Adrenal gland (tissue), 12 donors: ENCODE data around the gene NCKAP5L. TPM values are rescaled to one million over a fixed set of nuclear protein-coding genes. Genes with fewer than 3 reads are reported as not detected.

Experiments used
- DNase-seq, 7 donors: peaks; one replicate each; pipeline ENCODE4 v3.0.0-alpha.2; 2019 to 2020
- H3K27ac ChIP-seq, 5 donors: fragments of 200-600 bp; sonication (generic) in 4 of 5; 1 replicate in 3 of 5; 2 replicates in 2 of 5; pipeline versions ENCODE4 v1.5.1 to v1.8.0; 2016 to 2020; ENCODE audit warnings: mild to moderate bottlenecking in 1 of 5
- H3K27me3 ChIP-seq: fragments of 200-600 bp; 2 replicates; pipeline ENCODE4 v1.8.0; 2021
- H3K36me3 ChIP-seq, 2 donors: fragments of 200-600 bp; replicated peaks in 1 of 2; 1 replicate in 1 of 2; 2 replicates in 1 of 2; pipeline versions ENCODE4 v1.5.1 to v1.8.0; 2018 to 2022
- H3K4me1 ChIP-seq, 2 donors: fragments of 200-600 bp; replicated peaks in 1 of 2; 1 replicate in 1 of 2; 2 replicates in 1 of 2; pipeline versions ENCODE4 v1.5.1 to v1.8.0; 2018 to 2021
- H3K4me3 ChIP-seq, 4 donors: fragments of 200-600 bp; sonication (generic) in 3 of 4; one replicate each; pipeline ENCODE4 v1.5.1; 2016 to 2018
- H3K9me3 ChIP-seq, 3 donors: fragments of 200-600 bp; sonication (generic) in 1 of 3; replicated peaks in 1 of 3; 1 replicate in 2 of 3; 2 replicates in 1 of 3; pipeline versions ENCODE4 v1.5.1 to v1.8.0; 2016 to 2021
- POLR2A ChIP-seq, 2 donors: fragments of 450-650 bp; IDR thresholded peaks; one replicate each; pipeline ENCODE4 v1.6.1; 2017; ENCODE audit warnings: antibody characterized with exemption in 2 of 2, mild to moderate bottlenecking in 2 of 2, moderate library complexity in 1 of 2
- WGBS, 4 donors: extraction: QIAGEN DNeasy Blood & Tissue Kit in 2 of 4; methylation state at CpG; one replicate each; pipeline versions ENCODE4 v1.1.5 to v1.1.7; 2013 to 2017; 5-methylcytosine and 5-hydroxymethylcytosine counted together
- intact Hi-C, 2 donors: fragments of 100-400 bp; cut with DNase I; formaldehyde crosslinking; loops; one replicate each; pipeline versions ENCODE4 v1.14.1 to v1.15.0; 2022 to 2023
- polyA plus RNA-seq, 3 donors: library from polyadenylated mRNA; stranded (reverse); fragments of 200-250 nt in 2 of 3; fragments of 350-450 nt in 1 of 3; fragmentation: Illumina TruSeq in 1 of 3; extraction: RNeasy Lipid Tissue Mini Kit (QIAGEN cat#74804) in 1 of 3; gene quantifications; one replicate each; pipeline ENCODE4 v1.2.3, GENCODE V29; 2013 to 2014
- total RNA-seq, 9 donors: library from RNA; depleted of rRNA in 4 of 9; stranded (reverse); fragments of >200 nt in 4 of 9; fragments of 120-200 nt in 1 of 9; fragmentation: NEBNext Ultra II Directional in 1 of 9; extraction: Animal tissue kit (Norgen Biotek cat#: 25700) in 1 of 9; gene quantifications; one replicate each; pipeline versions ENCODE4 v1.1.0 to v1.2.4, GENCODE V29; 2013 to 2023
- TF ChIP-seq, protein P1 (sequence below), 6 experiments: fragments of 450-650 bp in 4 of 6; fragments of 200-600 bp in 2 of 6; sonication (generic) in 1 of 6; IDR thresholded peaks; 1 replicate in 5 of 6; 2 replicates in 1 of 6; pipeline versions ENCODE4 v1.5.1 to v1.8.0; 2016 to 2021; ENCODE audit warnings: antibody characterized with exemption in 6 of 6, mild to moderate bottlenecking in 2 of 6, moderate library complexity in 1 of 6
- donor health status: healthy with polysubstance abuse.
- donor health status: Bipolar disorder and iron deficiency.
- donor health status: DM: yes; HTN: yes; CAD: no.
- donor health status: DM: no; HTN: no; CAD: no.
- donor health status: DM: no; HTN: no; CAD: no.
- donor health status: DM: yes; HTN: yes; CAD: no.

Gene NCKAP5L
- total and polyA plus RNA-seq, 12 donors, result 5.5 to 143 (median 38.4) TPM

DNA sequence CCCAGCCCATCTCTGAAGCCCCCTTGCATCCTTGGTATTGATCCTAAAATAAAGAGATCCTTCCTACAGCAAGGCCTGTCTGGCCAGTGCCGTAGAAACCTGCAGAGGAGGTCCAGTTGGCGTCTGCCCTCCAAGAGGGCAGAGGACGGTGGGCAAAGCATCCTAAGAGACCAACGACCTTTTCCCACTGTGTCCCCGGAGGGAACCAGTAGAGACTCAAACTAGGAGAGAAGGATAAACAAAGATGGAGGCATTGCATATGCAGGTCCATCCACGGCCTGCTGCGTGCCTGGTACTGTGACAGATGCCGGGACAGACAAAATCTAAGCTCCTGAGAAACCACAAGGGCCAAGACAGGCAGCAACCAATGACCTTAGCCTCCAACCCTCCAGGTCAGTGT is 3.8 kb downstream of the NCKAP5L start:
- peaks cover 66 to 80% of the 10 kb centered on the region in 2 donors for H3K4me1 ChIP-seq
- peaks cover 0 to 7% of the 10 kb centered on the region in 2 donors for H3K36me3 ChIP-seq
- TF ChIP-seq POLR2A (IDR thresholded peaks at IDR 0.05), result no peak
- TF ChIP-seq, protein P1, sequence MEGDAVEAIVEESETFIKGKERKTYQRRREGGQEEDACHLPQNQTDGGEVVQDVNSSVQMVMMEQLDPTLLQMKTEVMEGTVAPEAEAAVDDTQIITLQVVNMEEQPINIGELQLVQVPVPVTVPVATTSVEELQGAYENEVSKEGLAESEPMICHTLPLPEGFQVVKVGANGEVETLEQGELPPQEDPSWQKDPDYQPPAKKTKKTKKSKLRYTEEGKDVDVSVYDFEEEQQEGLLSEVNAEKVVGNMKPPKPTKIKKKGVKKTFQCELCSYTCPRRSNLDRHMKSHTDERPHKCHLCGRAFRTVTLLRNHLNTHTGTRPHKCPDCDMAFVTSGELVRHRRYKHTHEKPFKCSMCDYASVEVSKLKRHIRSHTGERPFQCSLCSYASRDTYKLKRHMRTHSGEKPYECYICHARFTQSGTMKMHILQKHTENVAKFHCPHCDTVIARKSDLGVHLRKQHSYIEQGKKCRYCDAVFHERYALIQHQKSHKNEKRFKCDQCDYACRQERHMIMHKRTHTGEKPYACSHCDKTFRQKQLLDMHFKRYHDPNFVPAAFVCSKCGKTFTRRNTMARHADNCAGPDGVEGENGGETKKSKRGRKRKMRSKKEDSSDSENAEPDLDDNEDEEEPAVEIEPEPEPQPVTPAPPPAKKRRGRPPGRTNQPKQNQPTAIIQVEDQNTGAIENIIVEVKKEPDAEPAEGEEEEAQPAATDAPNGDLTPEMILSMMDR (IDR thresholded peaks at IDR 0.05), result no peak
- intact Hi-C loops, result no loop called here
- WGBS, 4 donors, result 71 to 88% (median 76%) methylated on average over 8 of the region's 8 CpGs
- H3K9me3 ChIP-seq, result no peaks in the 10 kb centered on the region
- H3K4me3 ChIP-seq, result peak overlapping the region in 1 of 4 donors; percentile 67
- DNase-seq, result no peak
- H3K27me3 ChIP-seq, result no peaks in the 10 kb centered on the region
- H3K27ac ChIP-seq, result peak overlapping the region in 4 of 5 donors; percentile 80 to 98 (median 91)

DNA sequence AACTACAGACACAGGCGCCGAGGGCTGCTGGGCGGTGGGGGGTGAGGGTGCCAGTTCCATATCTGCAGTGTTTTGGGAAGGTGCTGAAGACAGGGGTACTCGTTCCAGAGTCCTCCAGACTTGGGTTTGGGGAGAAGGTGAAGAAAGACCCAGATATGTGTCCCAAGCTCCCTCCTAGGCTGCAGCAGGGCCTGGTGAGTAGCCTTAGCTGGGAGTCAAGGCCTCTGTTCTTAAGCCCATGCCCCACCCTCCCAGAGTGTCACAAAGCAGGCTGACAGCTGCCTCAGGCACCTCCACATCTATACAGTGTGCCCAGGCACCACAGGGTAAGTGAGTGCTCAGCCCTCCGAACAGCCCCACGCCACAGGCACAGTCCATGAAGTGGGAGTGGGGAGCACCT is 4.3 kb downstream of the NCKAP5L start:
- WGBS, 4 donors, result 68 to 72% (median 70%) methylated on average over 4 to 6 of the region's 6 CpGs
- H3K4me1 ChIP-seq, result peaks cover 66 to 80% of the 10 kb centered on the region in 2 donors

DNA sequence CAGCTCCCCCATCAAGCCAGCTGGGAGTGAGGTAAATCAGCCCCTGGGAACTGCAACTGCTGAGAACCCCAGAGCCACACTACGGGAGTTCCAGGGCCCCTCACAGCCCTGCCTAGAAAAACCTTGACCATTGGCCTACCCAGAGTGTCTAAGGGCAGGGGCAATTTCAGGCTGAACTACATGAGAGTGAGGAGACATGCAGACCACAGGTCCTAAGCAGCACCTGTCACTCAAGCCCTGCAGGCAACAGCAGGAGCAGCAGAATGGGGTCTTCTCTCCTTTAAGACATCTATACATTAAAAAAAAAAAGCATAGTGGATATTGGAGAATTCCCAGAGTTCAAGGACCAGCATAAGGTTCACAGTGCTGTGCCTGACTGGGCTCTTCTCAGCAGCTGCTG is 4.9 kb downstream of the NCKAP5L start:
- intact Hi-C loops, result no loop called here
- Histone ChIP-seq H3K4me1 (peaks cover 62 to 77% of the 10 kb centered on the region in 2 donors), H3K36me3 (peaks cover 0 to 7% of the 10 kb centered on the region in 2 donors), H3K4me3 (no peak overlapping the region), H3K27ac (peak overlapping the region in 2 of 5 donors; percentile 92 to 98), H3K27me3 (no peaks in the 10 kb centered on the region), H3K9me3 (no peaks in the 10 kb centered on the region)
- 0 to 50% (median 34%) methylated on average over 1 of the region's 1 CpG for WGBS, 4 donors
- DNase-seq, result no peak
- TF ChIP-seq, protein P1 (IDR thresholded peaks at IDR 0.05), result no peak
- no peak for TF ChIP-seq POLR2A (IDR thresholded peaks at IDR 0.05)

More for the DNA sequence above, 4.3 kb downstream of the NCKAP5L start:
- intact Hi-C loops, result no loop called here
- Histone ChIP-seq H3K4me3 (no peak overlapping the region), H3K27me3 (no peaks in the 10 kb centered on the region), H3K36me3 (peaks cover 0 to 7% of the 10 kb centered on the region in 2 donors), H3K9me3 (no peaks in the 10 kb centered on the region), H3K27ac (peak overlapping the region in 4 of 5 donors; percentile 80 to 98 (median 91))
- DNase-seq, result peak in 2 of 7 donors; percentile 42 to 45
- TF ChIP-seq, protein P1 (IDR thresholded peaks at IDR 0.05), result no peak
- no peak for TF ChIP-seq POLR2A (IDR thresholded peaks at IDR 0.05)

DNA sequence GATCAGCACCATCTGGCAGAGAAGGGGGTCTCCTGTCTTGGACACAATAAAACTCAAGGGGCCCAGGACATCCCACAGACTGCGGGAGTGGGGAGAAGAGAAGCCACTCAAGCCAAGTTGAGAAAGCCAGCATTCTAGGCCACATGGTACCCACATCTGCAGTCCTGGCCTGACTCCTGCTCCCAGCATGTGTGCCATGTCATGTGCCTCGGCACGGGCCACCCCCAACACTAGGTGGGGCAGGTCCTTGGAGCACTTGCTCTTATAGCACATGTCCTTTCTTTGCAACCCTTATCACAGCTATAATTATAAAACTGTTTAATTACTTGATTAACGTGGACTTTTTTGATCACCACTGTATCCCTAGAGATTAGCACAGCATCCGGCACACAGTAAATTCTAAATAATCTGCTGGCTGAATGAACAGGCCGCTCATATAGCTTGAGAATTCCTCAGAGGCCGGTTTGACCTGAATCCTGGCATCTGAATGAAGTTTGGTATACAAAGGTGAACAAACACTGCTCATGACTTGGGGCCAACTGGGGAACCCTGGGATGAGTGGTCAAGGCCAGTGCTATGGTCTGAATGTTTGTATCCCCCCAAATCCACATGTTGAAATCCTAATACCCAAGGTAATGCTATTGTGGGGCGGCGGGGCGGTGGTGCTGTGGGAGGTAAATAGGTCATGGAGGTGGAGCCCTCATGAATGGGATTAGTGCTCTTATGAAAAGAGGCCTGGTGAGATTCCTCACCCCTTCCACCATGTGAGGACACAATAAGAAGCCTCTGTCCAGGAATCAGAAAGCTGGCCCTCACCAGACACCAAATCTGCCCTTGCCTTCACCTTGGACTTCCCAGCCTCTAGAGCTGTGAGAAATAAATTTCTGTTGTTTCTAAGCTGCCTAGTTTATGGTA is 6.6 kb downstream of the NCKAP5L start:
- Histone ChIP-seq H3K27ac (peak overlapping the region in 2 of 5 donors; percentile 19 to 73), H3K9me3 (no peaks in the 10 kb centered on the region), H3K36me3 (peaks cover 0 to 7% of the 10 kb centered on the region in 2 donors), H3K27me3 (no peaks in the 10 kb centered on the region), H3K4me1 (peaks cover 56 to 74% of the 10 kb centered on the region in 2 donors), H3K4me3 (no peak overlapping the region)
- intact Hi-C loops, result no loop called here
- TF ChIP-seq POLR2A (IDR thresholded peaks at IDR 0.05), result no peak
- TF ChIP-seq, protein P1 (IDR thresholded peaks at IDR 0.05), result no peak
- peak in 1 of 7 donors; percentile 46 for DNase-seq
- 78 to 86% (median 82%) methylated on average over 10 of the region's 10 CpGs for WGBS, 4 donors
